ENCODE measurements around the gene KLK6.

The KLK6 gene

DNA sequence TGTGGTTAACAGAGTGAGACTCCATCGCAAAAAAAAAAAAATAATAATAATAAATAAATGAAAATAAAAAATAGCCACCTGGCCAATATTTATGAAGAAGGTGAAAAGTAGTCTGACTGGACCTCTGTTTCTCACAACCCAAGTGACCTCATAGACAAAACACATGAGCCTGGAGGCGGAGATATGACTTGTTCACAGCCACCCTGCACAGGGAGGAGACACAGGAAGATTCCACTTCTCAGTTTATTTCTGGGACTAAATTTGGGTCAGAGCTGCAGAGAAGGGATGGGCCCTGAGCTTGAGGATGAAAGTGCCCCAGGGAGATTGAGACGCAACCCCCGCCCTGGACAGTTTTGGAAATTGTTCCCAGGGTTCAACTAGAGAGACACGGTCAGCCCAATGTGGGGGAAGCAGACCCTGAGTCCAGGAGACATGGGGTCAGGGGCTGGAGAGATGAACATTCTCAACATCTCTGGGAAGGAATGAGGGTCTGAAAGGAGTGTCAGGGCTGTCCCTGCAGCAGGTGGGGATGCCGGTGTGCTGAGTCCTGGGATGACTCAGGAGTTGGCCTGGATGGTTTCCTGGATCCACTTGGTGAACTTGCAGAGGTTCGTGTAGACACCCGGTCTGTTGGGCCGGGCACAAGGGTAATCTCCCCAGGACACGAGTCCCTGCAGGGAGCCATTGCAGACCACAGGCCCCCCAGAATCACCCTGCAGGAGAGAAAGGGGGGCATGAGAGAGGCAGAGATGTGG lies 26.1 kb downstream of the KLK6 start:
- no peak for DNase-seq (ENCODE audit: low spot score in 2 of 2)
- Mint-ChIP-seq H3K9me3 (peaks cover 3% of the 10 kb centered on the region), H3K27ac (no peak overlapping the region), H3K4me1 (no peaks in the 10 kb centered on the region), H3K4me3 (no peak overlapping the region), H3K36me3 (no peaks in the 10 kb centered on the region)
- no peak for ATAC-seq

DNA sequence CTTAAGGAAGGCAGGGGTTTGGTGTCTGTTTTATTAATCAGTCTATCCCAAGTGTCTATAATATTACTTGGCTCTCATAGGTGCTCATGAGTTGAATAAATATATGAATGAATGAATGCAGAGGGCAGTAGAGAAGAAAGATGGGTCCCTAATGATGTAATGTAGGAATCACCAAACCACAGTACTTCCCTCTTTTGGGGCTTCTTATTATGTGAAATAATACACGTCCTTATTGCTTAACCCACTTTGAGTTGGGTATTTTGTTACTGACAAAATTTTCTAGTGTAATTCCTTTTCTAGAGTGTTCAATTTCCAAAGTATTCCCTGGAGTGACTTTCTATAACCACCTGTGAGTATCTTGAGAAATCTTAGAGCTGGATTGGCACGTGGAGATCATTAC lies 29.8 kb downstream of the KLK6 start:
- ATAC-seq, result no peak
- H3K4me3 Mint-ChIP-seq, result no peak overlapping the region
- H3K27ac Mint-ChIP-seq, result no peak overlapping the region
- no peak for DNase-seq (ENCODE audit: low spot score in 2 of 2)
- no peaks in the 10 kb centered on the region for H3K36me3 Mint-ChIP-seq
- H3K4me1 Mint-ChIP-seq, result no peaks in the 10 kb centered on the region
- H3K9me3 Mint-ChIP-seq, result peaks cover 3% of the 10 kb centered on the region

DNA sequence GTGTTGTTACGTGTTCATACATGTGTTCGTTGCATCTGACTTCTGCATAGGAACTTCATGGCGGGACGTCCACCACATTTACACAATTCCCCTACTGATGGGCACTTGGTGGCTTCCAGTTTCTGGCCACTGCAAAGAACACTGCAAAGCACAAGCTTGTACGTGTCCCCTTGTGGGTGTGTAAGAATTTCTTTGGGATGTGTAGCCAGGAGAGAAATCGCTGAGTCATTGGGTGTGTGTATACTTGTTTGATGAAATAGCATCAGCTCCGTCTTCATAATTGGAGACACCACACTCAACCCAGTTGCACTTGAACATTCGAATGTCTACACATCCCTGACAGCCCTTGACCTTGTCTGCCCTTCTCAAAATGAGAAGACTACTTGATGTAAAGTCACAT lies 35.8 kb downstream of the KLK6 start:
- H3K4me1 Mint-ChIP-seq, result no peaks in the 10 kb centered on the region
- DNase-seq (ENCODE audit: low spot score in 2 of 2) (no peak), ATAC-seq (no peak)
- no peaks in the 10 kb centered on the region for H3K36me3 Mint-ChIP-seq
- H3K4me3 Mint-ChIP-seq, result no peak overlapping the region
- no peak overlapping the region for H3K27ac Mint-ChIP-seq
- H3K9me3 Mint-ChIP-seq, result no peaks in the 10 kb centered on the region

DNA sequence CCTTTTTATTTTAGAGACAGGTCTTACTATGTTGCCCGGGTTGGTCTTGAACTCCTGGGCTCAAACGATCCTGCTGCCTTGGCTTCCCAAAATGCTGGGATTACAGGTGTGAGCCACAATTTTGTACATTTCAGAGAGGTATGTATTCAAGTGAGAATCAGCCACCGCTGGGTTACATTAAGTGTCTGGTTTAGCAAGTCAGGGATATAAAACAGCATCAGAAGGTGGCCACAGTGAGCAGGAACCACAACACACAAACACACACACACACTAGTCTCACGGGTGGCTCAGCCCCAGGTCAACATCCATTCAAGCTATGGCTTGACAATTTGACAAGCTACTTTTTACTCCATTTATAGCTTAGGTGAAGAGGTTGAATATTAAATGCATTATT lies 36.7 kb downstream of the KLK6 start:
- no peak overlapping the region for H3K27ac Mint-ChIP-seq
- H3K36me3 Mint-ChIP-seq, result no peaks in the 10 kb centered on the region
- ATAC-seq, result no peak
- no peak overlapping the region for H3K4me3 Mint-ChIP-seq
- no peaks in the 10 kb centered on the region for H3K4me1 Mint-ChIP-seq
- no peak for DNase-seq (ENCODE audit: low spot score in 2 of 2)
- H3K9me3 Mint-ChIP-seq, result no peaks in the 10 kb centered on the region

DNA sequence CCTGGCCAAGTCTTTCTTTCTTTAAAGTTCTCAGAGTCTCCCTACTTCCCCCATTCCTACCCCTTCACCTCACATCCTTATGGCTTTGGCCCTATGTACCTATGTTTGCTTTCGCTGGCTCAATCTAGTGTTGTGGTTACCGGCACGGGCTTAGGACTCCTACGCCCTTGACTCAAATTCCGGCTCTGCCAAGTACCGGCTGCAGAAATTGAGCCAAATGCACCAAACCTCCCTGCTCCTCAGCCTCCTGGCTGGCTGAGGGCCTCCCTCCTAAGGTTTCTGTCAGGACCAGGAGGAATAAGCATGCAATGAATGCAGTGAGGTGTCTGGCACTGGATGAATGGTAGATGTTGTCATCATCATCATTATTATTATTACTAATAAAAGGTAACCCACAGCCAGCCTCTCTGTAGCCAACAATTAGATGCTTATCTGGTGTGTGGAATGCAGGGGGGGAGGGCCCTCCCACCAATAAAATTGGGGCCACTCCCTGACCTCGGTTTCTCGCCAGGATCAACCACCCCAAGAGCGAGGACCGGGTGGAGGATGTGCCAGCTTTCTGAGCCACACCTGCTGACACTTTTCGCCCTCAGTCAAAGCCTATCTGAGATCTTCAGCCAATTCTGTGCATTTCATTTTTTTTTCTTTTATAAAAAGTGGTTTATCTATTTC lies 37.2 kb downstream of the KLK6 start:
- Mint-ChIP-seq H3K27ac (no peak overlapping the region), H3K36me3 (no peaks in the 10 kb centered on the region), H3K4me3 (no peak overlapping the region), H3K9me3 (no peaks in the 10 kb centered on the region), H3K4me1 (no peaks in the 10 kb centered on the region)
- DNase-seq (ENCODE audit: low spot score in 2 of 2) (no peak), ATAC-seq (no peak)

DNA sequence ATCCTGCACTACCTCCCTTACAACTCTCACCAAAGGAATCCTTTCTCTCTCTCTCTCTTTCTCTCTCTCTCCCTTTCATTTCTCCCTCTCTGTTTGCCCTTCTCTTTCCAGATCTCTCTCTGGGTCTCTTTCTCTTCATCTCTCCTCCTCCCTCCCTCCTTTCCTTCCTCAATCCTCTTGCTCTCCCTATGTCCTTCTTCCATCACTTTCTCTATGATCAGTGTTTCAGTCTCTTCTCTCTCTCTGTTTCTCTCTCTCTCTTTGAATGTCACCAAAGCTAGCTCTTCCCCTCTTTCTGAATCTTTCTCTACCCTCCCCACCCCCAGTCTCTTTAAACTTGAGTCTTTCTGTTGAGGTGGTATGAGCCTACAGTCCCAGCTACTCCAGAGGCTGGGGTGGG lies 38.4 kb downstream of the KLK6 start:
- Mint-ChIP-seq H3K27ac (no peak overlapping the region), H3K4me1 (no peaks in the 10 kb centered on the region), H3K9me3 (no peaks in the 10 kb centered on the region), H3K4me3 (no peak overlapping the region), H3K36me3 (no peaks in the 10 kb centered on the region)
- ATAC-seq (no peak), DNase-seq (ENCODE audit: low spot score in 2 of 2) (no peak)

DNA sequence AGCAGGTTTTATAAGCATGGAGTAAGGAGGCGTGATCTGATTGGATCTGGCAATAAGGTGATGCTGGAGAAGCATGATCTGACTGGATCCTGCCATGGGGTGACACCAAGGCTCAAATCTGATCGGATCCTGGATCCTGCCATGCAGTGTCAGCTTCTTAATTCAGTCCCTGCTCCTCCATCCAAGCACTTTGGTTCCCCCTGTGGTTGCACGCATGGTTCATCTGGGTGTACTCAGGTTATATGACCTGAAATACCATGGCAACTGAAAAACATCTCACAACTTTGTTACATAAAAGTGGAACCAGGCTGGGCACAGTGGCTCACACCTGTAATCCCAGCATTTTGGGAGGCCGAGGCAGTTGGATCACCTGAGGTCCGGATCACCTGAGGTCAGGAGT lies 40.6 kb downstream of the KLK6 start:
- Mint-ChIP-seq H3K9me3 (no peaks in the 10 kb centered on the region), H3K36me3 (no peaks in the 10 kb centered on the region), H3K27ac (no peak overlapping the region), H3K4me3 (no peak overlapping the region), H3K4me1 (no peaks in the 10 kb centered on the region)
- DNase-seq (ENCODE audit: low spot score in 2 of 2) (no peak), ATAC-seq (no peak)

DNA sequence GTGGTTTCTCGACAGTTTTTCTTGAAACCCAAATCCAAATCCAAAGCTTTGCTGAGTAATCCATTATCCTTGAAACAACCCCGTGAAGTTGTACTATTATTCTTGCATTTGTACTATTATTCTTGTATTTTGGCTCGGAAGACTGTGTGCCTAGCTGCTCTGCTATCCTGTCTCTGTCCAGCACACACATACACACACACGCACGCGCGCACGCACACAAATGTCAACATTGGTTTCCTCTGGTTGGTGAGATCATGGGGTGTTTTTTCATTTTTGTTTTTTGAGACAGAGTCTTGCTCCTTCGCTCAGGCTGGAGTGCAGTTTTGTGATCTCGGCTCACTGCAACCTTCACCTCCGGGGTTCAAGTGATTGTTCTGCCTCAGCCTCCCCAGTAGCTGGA lies 43.2 kb downstream of the KLK6 start:
- ATAC-seq (no peak), DNase-seq (ENCODE audit: low spot score in 2 of 2) (no peak)
- no peaks in the 10 kb centered on the region for H3K36me3 Mint-ChIP-seq
- no peak overlapping the region for H3K27ac Mint-ChIP-seq
- peaks cover 9% of the 10 kb centered on the region for H3K4me1 Mint-ChIP-seq
- no peaks in the 10 kb centered on the region for H3K9me3 Mint-ChIP-seq
- H3K4me3 Mint-ChIP-seq, result no peak overlapping the region

DNA sequence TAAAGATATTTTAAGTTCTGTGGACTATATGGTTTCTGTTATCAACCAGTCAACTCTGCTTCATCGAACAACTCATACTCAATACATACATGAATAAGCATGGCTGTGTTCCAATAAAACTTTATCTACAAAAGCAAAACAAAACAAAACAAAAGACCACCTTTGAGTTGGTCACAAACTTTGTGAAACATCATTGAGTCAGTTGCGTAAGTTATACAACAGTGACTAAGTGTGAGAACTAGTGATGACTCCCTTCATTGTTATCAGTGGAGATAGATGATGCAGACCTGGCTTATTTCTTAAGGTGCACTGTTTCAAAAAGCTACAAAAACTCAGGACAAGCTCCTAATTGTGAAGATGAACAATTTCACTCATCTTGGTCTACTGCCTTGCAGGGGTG lies 43.7 kb downstream of the KLK6 start:
- H3K36me3 Mint-ChIP-seq, result no peaks in the 10 kb centered on the region
- no peak for ATAC-seq
- DNase-seq (ENCODE audit: low spot score in 2 of 2), result no peak
- H3K4me1 Mint-ChIP-seq, result peaks cover 9% of the 10 kb centered on the region
- H3K27ac Mint-ChIP-seq, result no peak overlapping the region
- H3K9me3 Mint-ChIP-seq, result no peaks in the 10 kb centered on the region
- H3K4me3 Mint-ChIP-seq, result no peak overlapping the region

DNA sequence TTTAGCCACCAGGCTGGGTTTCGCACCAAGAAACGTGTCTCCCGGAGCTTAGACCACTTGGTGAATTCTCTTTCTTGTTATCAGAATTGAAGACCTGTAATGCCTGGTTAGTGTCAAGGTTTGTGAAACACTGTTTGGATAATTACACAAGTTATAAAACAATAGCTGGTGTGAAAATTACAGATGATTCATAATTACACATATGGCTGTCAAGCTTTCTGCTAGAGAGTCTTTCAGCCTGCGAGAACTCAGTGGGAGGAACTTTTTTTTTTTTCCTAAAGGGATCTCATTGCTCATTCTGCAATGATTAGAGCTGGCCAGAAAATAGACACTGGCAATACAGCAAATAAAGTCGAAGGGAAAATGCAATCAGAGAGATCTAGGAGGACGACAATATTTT lies 44.8 kb downstream of the KLK6 start:
- H3K36me3 Mint-ChIP-seq, result no peaks in the 10 kb centered on the region
- H3K4me3 Mint-ChIP-seq, result no peak overlapping the region
- ATAC-seq (no peak), DNase-seq (ENCODE audit: low spot score in 2 of 2) (no peak)
- H3K27ac Mint-ChIP-seq, result no peak overlapping the region
- peaks cover 9% of the 10 kb centered on the region for H3K4me1 Mint-ChIP-seq
- no peaks in the 10 kb centered on the region for H3K9me3 Mint-ChIP-seq

DNA sequence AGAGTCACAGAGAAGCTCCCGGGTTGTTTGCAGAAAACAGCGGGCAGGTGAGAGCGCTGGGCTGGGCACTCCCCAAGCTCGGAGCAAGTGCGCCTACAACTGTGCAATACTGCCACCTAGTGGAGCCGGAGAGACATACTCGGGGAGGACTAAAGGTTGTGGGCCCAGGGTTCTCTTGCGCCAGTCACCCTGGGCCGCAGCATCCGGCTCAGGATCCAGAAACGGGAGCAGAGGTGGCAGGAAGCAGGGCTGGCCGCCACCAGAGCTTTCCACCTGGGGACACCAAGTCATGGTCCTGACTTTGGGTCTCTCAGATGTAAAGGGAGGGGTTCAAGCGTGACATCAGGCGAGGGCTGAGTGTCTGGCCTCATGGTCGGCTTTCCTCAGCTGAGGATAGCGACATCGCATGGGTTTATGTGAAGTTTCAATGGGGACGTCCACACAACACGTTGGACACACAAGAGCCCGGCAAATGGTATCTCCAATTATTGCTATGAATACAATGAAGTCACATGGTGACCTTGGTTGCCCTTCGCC lies 47.0 kb downstream of the KLK6 start:
- Mint-ChIP-seq H3K4me3 (no peak overlapping the region), H3K27ac (no peak overlapping the region), H3K4me1 (peaks cover 9% of the 10 kb centered on the region), H3K36me3 (no peaks in the 10 kb centered on the region), H3K9me3 (no peaks in the 10 kb centered on the region)
- DNase-seq (ENCODE audit: low spot score in 2 of 2) (peak; percentile 66 to 81), ATAC-seq (peak; percentile 97)

DNA sequence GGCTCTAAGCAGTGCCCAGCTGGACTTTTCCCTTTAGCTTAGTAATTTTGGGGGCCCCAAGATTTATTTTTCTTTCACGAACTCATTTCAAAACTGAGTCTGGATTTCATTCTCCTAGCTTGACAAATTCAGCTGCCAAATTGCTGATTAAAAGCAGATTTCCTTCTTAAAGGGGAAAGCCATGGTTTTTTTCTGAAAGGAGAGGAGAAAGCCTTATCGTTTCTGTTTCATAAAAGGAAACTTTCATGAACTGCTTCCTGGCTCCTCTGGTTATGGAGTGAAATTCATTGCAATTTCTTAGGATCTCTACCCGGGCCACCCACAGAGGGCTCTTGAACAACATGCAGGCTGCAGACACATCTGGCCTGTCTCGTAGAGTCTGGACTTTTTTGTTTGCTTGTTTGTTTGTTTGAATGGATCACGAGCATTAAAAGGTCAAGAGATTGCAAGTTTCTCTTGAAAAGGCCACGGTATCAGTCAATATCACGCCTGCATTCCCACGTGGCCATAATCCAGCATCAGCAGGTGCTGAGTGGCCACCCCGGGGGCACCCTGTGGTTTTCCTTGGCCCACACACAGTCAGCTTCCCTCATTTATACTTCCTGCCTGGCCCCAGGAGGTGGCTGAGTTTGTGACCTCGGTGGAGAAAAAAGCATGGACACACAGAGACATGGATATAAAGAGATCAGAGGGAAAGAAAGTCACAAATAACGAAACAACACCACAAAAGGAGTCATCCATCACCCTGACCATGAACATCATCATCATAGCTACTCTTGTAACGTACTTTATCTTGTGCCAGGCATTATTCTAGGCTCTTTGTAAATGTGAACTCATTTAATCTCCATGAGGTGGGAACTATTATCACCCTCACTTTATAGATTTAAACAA lies 47.7 kb downstream of the KLK6 start:
- H3K9me3 Mint-ChIP-seq, result no peaks in the 10 kb centered on the region
- H3K36me3 Mint-ChIP-seq, result no peaks in the 10 kb centered on the region
- no peak overlapping the region for H3K4me3 Mint-ChIP-seq
- no peak for DNase-seq (ENCODE audit: low spot score in 2 of 2)
- peak; percentile 66 for ATAC-seq
- no peak overlapping the region for H3K27ac Mint-ChIP-seq
- H3K4me1 Mint-ChIP-seq, result peaks cover 9% of the 10 kb centered on the region

DNA sequence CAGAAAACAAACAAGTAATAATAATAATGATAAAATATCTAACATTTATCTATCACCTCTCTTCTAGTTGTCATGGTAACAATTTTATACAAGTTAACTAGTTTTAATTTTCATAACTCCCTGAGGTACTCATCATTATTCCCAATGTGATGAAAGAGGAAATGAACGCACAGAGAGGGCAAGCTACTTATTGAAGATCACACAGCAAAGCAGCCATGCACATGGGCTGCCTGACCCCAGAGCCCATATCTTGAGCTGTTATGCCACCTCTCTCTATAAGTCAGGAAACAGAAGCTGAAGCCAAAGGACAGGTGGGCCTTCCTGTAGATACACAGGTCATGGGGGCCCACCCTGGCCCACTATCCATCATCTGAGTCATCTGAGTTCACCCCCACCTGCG lies 53.3 kb downstream of the KLK6 start:
- no peaks in the 10 kb centered on the region for H3K9me3 Mint-ChIP-seq
- ATAC-seq (no peak), DNase-seq (ENCODE audit: low spot score in 2 of 2) (no peak)
- H3K27ac Mint-ChIP-seq, result no peak overlapping the region
- H3K4me3 Mint-ChIP-seq, result no peak overlapping the region
- H3K4me1 Mint-ChIP-seq, result no peaks in the 10 kb centered on the region
- H3K36me3 Mint-ChIP-seq, result no peaks in the 10 kb centered on the region

DNA sequence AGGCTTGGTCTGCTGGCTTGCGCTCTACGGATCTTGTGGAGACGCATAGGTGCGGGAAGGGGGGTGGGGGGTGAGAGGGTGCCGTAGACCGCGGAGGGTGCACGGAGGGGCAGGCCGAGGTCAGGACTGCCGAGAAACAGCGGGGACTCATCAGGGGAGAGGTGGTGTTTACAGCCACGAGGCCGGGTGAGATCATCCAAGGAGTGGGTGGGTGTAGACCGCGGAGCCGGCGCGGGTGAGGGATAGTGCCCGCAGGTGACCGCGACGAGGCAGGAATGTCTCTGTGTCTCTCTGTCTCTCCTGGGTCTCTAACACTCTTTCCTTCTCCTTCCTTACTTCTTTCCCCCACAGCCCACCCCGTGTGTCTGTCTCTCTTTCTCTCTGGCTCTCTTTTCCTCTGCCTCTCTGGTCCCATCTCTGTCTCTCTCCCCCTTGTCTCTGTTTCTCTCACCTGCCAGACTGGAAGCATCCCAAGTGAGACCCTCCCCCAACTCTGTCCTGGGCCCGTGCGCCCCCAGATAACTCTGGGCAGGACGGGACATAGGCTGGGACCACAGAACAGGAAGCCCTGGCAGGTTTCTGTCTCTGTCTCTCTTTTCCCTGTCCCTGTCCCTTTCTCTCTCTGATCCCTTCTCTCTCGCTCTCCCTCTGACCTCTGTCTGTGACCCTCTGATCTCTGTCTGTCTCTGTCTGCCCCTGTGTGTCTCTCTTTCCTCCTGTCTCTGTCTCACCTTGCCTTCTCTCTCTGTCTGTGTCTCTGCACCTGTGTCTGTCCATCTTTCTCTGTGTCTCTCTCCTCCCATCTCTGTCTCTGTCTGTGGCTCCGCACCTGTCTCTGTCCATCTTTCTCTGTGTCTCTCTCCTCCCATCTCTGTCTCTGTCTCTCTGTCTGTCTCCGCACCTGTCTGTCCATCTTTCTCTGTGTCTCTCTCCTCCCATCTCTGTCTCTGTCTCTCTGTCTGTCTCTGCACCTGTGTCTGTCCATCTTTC lies 56.4 kb downstream of the KLK6 start:
- no peak overlapping the region for H3K27ac Mint-ChIP-seq
- DNase-seq (ENCODE audit: low spot score in 2 of 2) (no peak), ATAC-seq (peak; percentile 88)
- peaks cover 13% of the 10 kb centered on the region for H3K4me1 Mint-ChIP-seq
- no peak overlapping the region for H3K4me3 Mint-ChIP-seq
- H3K9me3 Mint-ChIP-seq, result no peaks in the 10 kb centered on the region
- no peaks in the 10 kb centered on the region for H3K36me3 Mint-ChIP-seq
